GM19324 (cell line): Measurements from ENCODE around the gene ZG16.
"Not testable (repeated sequence)": the region's sequence is repeated elsewhere in the genome, so short reads cannot be mapped to it uniquely, and the experiment has no call there.

Experiments used
- ATAC-seq: cut with Tn5 transposase; IDR thresholded peaks from one replicate; pipeline ENCODE4 v1.9.1; 2021; ENCODE audit warnings: mild to moderate bottlenecking, moderate library complexity; ENCODE audit not compliant: unreplicated experiment, low FRiP score

ZG16 gene

GRCh38 chr16:29783094-29783953, 5.3 kb downstream of the ZG16 start:
- ATAC-seq, result not testable (repeated sequence)

GRCh38 chr16:29784157-29784556, 6.1 kb downstream of the ZG16 start:
- no peak for ATAC-seq

GRCh38 chr16:29784901-29785500, 6.9 kb downstream of the ZG16 start:
- ATAC-seq, result no peak

GRCh38 chr16:29787155-29787554, 9.1 kb downstream of the ZG16 start:
- not testable (repeated sequence) for ATAC-seq

- ATAC-seq, result no peak
These were observed 11.7 kb downstream of the ZG16 start for GRCh38 chr16:29789775-29790182.

- peak; percentile 91 for ATAC-seq
These were observed 12.3 kb downstream of the ZG16 start, which contains the start of gene KIF22 for GRCh38 chr16:29790183-29790948. Gene KIF22 (plus strand): TSS chr16:29790751. CDS start chr16:29790760, 9 bp downstream.

GRCh38 chr16:29790949-29791844, 13.1 kb downstream of the ZG16 start:
- ATAC-seq, result no peak

GRCh38 chr16:29791845-29792807, 14.1 kb downstream of the ZG16 start:
- ATAC-seq, result no peak

- ATAC-seq, result not testable (repeated sequence)
These were observed 15.1 kb downstream of the ZG16 start for GRCh38 chr16:29793153-29793552.

GRCh38 chr16:29794231-29794710, 16.2 kb downstream of the ZG16 start:
- no peak for ATAC-seq

- no peak for ATAC-seq
These were observed 24.4 kb downstream of the ZG16 start for GRCh38 chr16:29802416-29802935.

- ATAC-seq, result no peak
These were observed 26.0 kb downstream of the ZG16 start for GRCh38 chr16:29804020-29804419.

GRCh38 chr16:29804455-29805231, 26.6 kb downstream of the ZG16 start:
- no peak for ATAC-seq

- peak; percentile 66 for ATAC-seq
These were observed 27.4 kb downstream of the ZG16 start for GRCh38 chr16:29805232-29806098.

GRCh38 chr16:29806099-29806579, 28.1 kb downstream of the ZG16 start, which contains the start of gene MAZ:
Gene MAZ (plus strand): TSS chr16:29806529. CDS start chr16:29806702, 173 bp downstream.
- peak; percentile 12 for ATAC-seq

- peak; percentile 3 for ATAC-seq
These were observed 28.8 kb downstream of the ZG16 start for GRCh38 chr16:29806641-29807425.
